ENCODE results near the gene CD40.
A peak's percentile ranks its signal among the peaks of the same experiment; 100 is the strongest.

CD40 gene

DNA sequence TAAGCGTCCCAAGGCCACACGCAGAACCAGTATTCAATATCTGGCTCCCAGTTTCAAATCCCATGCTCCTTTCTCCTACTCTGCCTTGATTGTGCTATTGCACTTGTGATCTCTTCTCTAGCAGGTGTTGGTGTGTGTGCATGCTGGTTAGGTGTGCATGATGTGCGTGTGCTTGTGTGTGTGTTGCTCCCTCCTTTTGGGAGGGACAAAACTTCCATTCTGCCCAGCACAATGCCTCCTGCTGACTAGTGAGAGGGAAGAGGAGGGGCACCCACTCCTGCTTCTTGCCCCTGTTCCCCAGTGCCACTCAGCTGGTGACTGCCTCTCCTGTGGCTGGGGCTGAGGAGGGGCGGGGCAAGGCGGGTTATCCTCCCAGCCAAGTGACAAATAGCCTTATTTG, 19.7 kb downstream of the CD40 start:
- Histone ChIP-seq H3K79me2 (ENCODE audit: insufficient read depth, low read length) (no peaks in the 10 kb centered on the region), H3K4me3 (ENCODE audit: low read depth in 1 of 2, low read length in 2 of 2) (no peak overlapping the region), H3K4me2 (ENCODE audit: insufficient read depth, low read length) (no peak overlapping the region), H3K36me3 (ENCODE audit: insufficient read depth, low read length) (no peaks in the 10 kb centered on the region), H3K9ac (ENCODE audit: low read depth, low read length) (no peak overlapping the region), H3K27me3 (ENCODE audit: insufficient read depth, low read length, poor library complexity) (peaks cover 51% of the 10 kb centered on the region), H3K4me1 (ENCODE audit: insufficient read depth, low read length) (no peaks in the 10 kb centered on the region), H4K20me1 (ENCODE audit: insufficient read depth, low read length) (peaks cover 15% of the 10 kb centered on the region), H3K27ac (ENCODE audit: low read length) (no peak overlapping the region), H2AFZ (ENCODE audit: low read depth, low read length) (no peak overlapping the region), H3K9me3 (ENCODE audit: insufficient read depth, low read length, severe bottlenecking) (no peaks in the 10 kb centered on the region)
- TF ChIP-seq, protein P1, sequence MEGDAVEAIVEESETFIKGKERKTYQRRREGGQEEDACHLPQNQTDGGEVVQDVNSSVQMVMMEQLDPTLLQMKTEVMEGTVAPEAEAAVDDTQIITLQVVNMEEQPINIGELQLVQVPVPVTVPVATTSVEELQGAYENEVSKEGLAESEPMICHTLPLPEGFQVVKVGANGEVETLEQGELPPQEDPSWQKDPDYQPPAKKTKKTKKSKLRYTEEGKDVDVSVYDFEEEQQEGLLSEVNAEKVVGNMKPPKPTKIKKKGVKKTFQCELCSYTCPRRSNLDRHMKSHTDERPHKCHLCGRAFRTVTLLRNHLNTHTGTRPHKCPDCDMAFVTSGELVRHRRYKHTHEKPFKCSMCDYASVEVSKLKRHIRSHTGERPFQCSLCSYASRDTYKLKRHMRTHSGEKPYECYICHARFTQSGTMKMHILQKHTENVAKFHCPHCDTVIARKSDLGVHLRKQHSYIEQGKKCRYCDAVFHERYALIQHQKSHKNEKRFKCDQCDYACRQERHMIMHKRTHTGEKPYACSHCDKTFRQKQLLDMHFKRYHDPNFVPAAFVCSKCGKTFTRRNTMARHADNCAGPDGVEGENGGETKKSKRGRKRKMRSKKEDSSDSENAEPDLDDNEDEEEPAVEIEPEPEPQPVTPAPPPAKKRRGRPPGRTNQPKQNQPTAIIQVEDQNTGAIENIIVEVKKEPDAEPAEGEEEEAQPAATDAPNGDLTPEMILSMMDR (IDR thresholded peaks at IDR 0.05; ENCODE audit: borderline replicate concordance, extremely low read depth, low read length, poor library complexity, severe bottlenecking): no peak
- TF ChIP-seq EZH2 (IDR thresholded peaks at IDR 0.05; ENCODE audit: borderline replicate concordance, low read depth, low read length, severe bottlenecking): no peak
- no peak for ATAC-seq (ENCODE audit: insufficient read depth, low read depth)
- no peak for DNase-seq

DNA sequence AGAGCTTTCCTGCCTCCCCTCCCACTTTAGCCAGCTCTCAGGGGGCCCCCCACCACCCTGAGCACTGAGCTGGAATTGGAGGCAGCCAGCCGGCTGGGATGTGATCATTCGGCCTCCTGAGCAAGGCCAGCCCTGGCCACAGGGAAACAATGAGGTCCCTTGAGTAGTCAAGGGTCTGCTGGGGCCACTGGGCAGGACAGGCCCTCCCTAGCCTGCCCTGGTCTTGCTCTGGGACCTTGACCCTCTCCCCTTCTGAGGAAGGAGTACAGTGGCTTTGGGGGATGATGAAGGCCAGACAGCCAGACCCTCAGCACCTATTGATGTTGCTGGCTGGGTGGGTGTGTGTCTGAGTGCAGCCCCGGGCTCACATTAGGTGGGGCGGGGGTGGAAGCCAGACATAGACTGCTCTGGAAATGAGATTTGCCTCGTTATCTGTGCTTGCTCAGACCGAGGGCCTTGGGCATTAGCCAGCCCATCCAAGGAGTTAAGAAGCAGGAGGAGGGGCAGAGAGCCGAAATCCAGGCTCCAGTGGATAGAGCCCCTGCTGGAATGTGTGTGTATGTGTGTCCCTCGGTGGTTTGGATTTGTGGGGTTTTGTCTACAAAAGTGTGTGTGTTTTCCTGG, 21.3 kb downstream of the CD40 start:
- no peaks in the 10 kb centered on the region for H3K79me2 ChIP-seq (ENCODE audit: insufficient read depth, low read length)
- H4K20me1 ChIP-seq (ENCODE audit: insufficient read depth, low read length): peaks cover 10% of the 10 kb centered on the region
- no peaks in the 10 kb centered on the region for H3K36me3 ChIP-seq (ENCODE audit: insufficient read depth, low read length)
- H3K9ac ChIP-seq (ENCODE audit: low read depth, low read length): no peak overlapping the region
- H3K9me3 ChIP-seq (ENCODE audit: insufficient read depth, low read length, severe bottlenecking): no peaks in the 10 kb centered on the region
- H2AFZ ChIP-seq (ENCODE audit: low read depth, low read length): no peak overlapping the region
- H3K4me1 ChIP-seq (ENCODE audit: insufficient read depth, low read length): no peaks in the 10 kb centered on the region
- peaks cover 46% of the 10 kb centered on the region for H3K27me3 ChIP-seq (ENCODE audit: insufficient read depth, low read length, poor library complexity)
- H3K27ac ChIP-seq (ENCODE audit: low read length): no peak overlapping the region
- no peak overlapping the region for H3K4me2 ChIP-seq (ENCODE audit: insufficient read depth, low read length)
- TF ChIP-seq, protein P1 (IDR thresholded peaks at IDR 0.05; ENCODE audit: borderline replicate concordance, extremely low read depth, low read length, poor library complexity, severe bottlenecking): no peak
- no peak for TF ChIP-seq EZH2 (IDR thresholded peaks at IDR 0.05; ENCODE audit: borderline replicate concordance, low read depth, low read length, severe bottlenecking)
- ATAC-seq (ENCODE audit: insufficient read depth, low read depth) (no peak), DNase-seq (no peak)
- no peak overlapping the region for H3K4me3 ChIP-seq (ENCODE audit: low read depth in 1 of 2, low read length in 2 of 2)

DNA sequence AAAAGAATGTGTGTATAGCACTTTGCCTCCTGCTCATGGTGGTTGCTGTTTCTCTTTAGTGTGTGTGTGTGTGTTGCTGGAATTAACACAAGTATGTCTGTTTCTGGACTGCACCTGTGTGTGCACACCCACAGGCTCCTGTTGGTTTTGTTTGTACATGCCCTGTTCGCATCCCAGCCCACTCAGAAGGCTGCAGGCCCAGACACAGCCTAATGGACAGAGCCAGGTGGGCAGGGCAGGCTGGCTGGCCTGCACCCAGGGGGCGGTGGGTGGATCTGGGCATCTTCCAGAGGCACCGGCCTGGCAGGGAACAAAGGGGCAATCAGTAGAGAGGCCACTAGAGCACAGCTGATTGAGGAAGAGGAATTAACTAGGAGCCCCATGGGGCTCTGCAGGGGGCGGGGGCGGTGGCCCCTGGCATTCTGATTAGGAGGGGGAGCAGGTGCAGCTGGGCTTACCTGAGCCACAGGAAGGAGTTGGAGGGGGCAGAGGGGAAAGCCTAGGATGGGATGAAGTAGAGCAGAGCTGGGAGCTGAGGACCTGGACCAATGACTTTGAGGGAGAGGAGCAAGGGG, 21.9 kb downstream of the CD40 start:
- no peaks in the 10 kb centered on the region for H3K36me3 ChIP-seq (ENCODE audit: insufficient read depth, low read length)
- H4K20me1 ChIP-seq (ENCODE audit: insufficient read depth, low read length): peaks cover 10% of the 10 kb centered on the region
- TF ChIP-seq, protein P1 (IDR thresholded peaks at IDR 0.05; ENCODE audit: borderline replicate concordance, extremely low read depth, low read length, poor library complexity, severe bottlenecking): no peak
- TF ChIP-seq EZH2 (IDR thresholded peaks at IDR 0.05; ENCODE audit: borderline replicate concordance, low read depth, low read length, severe bottlenecking): peak; percentile 7
- no peak overlapping the region for H3K9ac ChIP-seq (ENCODE audit: low read depth, low read length)
- no peak overlapping the region for H2AFZ ChIP-seq (ENCODE audit: low read depth, low read length)
- H3K4me3 ChIP-seq (ENCODE audit: low read depth in 1 of 2, low read length in 2 of 2): no peak overlapping the region
- H3K27me3 ChIP-seq (ENCODE audit: insufficient read depth, low read length, poor library complexity): peaks cover 46% of the 10 kb centered on the region
- H3K9me3 ChIP-seq (ENCODE audit: insufficient read depth, low read length, severe bottlenecking): no peaks in the 10 kb centered on the region
- H3K79me2 ChIP-seq (ENCODE audit: insufficient read depth, low read length): no peaks in the 10 kb centered on the region
- DNase-seq (no peak), ATAC-seq (ENCODE audit: insufficient read depth, low read depth) (no peak)
- H3K4me1 ChIP-seq (ENCODE audit: insufficient read depth, low read length): no peaks in the 10 kb centered on the region
- no peak overlapping the region for H3K4me2 ChIP-seq (ENCODE audit: insufficient read depth, low read length)
- no peak overlapping the region for H3K27ac ChIP-seq (ENCODE audit: low read length)
